Measurements from ENCODE around the gene KRTAP9-8.
"Not testable (repeated sequence)": the region's sequence is repeated elsewhere in the genome, so short reads cannot be mapped to it uniquely, and the experiment has no call there.

The KRTAP9-8 gene

GRCh38 chr17:41237949-41238437 is at the start of gene KRTAP9-8:
KRTAP9-8 (plus strand) TSS chr17:41237999; CDS start chr17:41238052, 53 bp downstream.
- DNase-seq (ENCODE audit: low read depth in 2 of 2), result not testable (repeated sequence)

GRCh38 chr17:41189837-41190318 is 47.9 kb upstream of the KRTAP9-8 start, which contains the start of gene KRTAP9-1:
KRTAP9-1 (plus strand) TSS chr17:41189887; CDS start chr17:41189887, 0 bp downstream.
- not testable (repeated sequence) for DNase-seq (ENCODE audit: low read depth in 2 of 2)

GRCh38 chr17:41190328-41190727 is 47.5 kb upstream of the KRTAP9-8 start:
- DNase-seq (ENCODE audit: low read depth in 2 of 2), result no peak

- DNase-seq (ENCODE audit: low read depth in 2 of 2), result no peak
These were observed 41.7 kb upstream of the KRTAP9-8 start for GRCh38 chr17:41196068-41196467.

- DNase-seq (ENCODE audit: low read depth in 2 of 2), result no peak
These were observed 38.2 kb upstream of the KRTAP9-8 start for GRCh38 chr17:41199421-41200078.

- DNase-seq (ENCODE audit: low read depth in 2 of 2), result no peak
These were observed 25.8 kb upstream of the KRTAP9-8 start for GRCh38 chr17:41211845-41212466.

GRCh38 chr17:41212524-41213169 is 25.2 kb upstream of the KRTAP9-8 start:
- no peak for DNase-seq (ENCODE audit: low read depth in 2 of 2)

- no peak for DNase-seq (ENCODE audit: low read depth in 2 of 2)
These were observed 22.1 kb upstream of the KRTAP9-8 start for GRCh38 chr17:41215681-41216080.

GRCh38 chr17:41223821-41224220 is 14.0 kb upstream of the KRTAP9-8 start:
- no peak for DNase-seq (ENCODE audit: low read depth in 2 of 2)

GRCh38 chr17:41226051-41226450 is 11.7 kb upstream of the KRTAP9-8 start:
- DNase-seq (ENCODE audit: low read depth in 2 of 2), result no peak

- not testable (repeated sequence) for DNase-seq (ENCODE audit: low read depth in 2 of 2)
These were observed 11.2 kb upstream of the KRTAP9-8 start, which contains the start of gene KRTAP9-2 for GRCh38 chr17:41226598-41227095. KRTAP9-2 (plus strand) TSS chr17:41226648; CDS start chr17:41226655, 7 bp downstream.

GRCh38 chr17:41230094-41230493 is 7.7 kb upstream of the KRTAP9-8 start:
- no peak for DNase-seq (ENCODE audit: low read depth in 2 of 2)

- DNase-seq (ENCODE audit: low read depth in 2 of 2), result no peak
These were observed 6.1 kb upstream of the KRTAP9-8 start for GRCh38 chr17:41231731-41232130.

GRCh38 chr17:41232399-41233105 is 5.2 kb upstream of the KRTAP9-8 start, which contains the start of gene KRTAP9-3:
KRTAP9-3 (plus strand) TSS chr17:41232449; CDS start chr17:41232502, 53 bp downstream.
- DNase-seq (ENCODE audit: low read depth in 2 of 2), result not testable (repeated sequence)

GRCh38 chr17:41237116-41237515 is 683 bp upstream of the KRTAP9-8 start:
- DNase-seq (ENCODE audit: low read depth in 2 of 2), result not testable (repeated sequence)

GRCh38 chr17:41246995-41247787 is 9.4 kb downstream of the KRTAP9-8 start:
- not testable (repeated sequence) for DNase-seq (ENCODE audit: low read depth in 2 of 2)

GRCh38 chr17:41249637-41250240 is 11.9 kb downstream of the KRTAP9-8 start, which contains the start of gene KRTAP9-4:
KRTAP9-4 (plus strand) TSS chr17:41249687; CDS start chr17:41249721, 34 bp downstream.
- DNase-seq (ENCODE audit: low read depth in 2 of 2), result not testable (repeated sequence)

GRCh38 chr17:41251261-41251660 is 13.5 kb downstream of the KRTAP9-8 start:
- no peak for DNase-seq (ENCODE audit: low read depth in 2 of 2)

GRCh38 chr17:41254861-41255260 is 17.1 kb downstream of the KRTAP9-8 start:
- no peak for DNase-seq (ENCODE audit: low read depth in 2 of 2)
